Liver (tissue), 9 donors: ENCODE results near the gene FGR. TPM values are rescaled to one million over a fixed set of nuclear protein-coding genes. Genes with fewer than 3 reads are reported as not detected.

Experiments used
- DNase-seq: peaks from one replicate; pipeline ENCODE4 v3.0.0-alpha.2; 2017; ENCODE audit warnings: low spot score
- H3K27ac ChIP-seq, 2 donors: one replicate each; pipeline ENCODE4 v1.7.0; 2013; ENCODE audit warnings: inconsistent platforms in 2 of 2, low read length in 2 of 2, control low read depth in 1 of 2, low read depth in 1 of 2, mild to moderate bottlenecking in 1 of 2
- H3K27me3 ChIP-seq, 4 donors: one replicate each; pipeline versions ENCODE4 v1.6.1 to v1.7.0; 2013; ENCODE audit warnings: low read length in 3 of 4, inconsistent platforms in 1 of 4, mild to moderate bottlenecking in 1 of 4, moderate library complexity in 1 of 4; ENCODE audit not compliant: control insufficient read depth in 4 of 4, insufficient read depth in 4 of 4
- H3K36me3 ChIP-seq, 4 donors: one replicate each; pipeline versions ENCODE4 v1.6.1 to v1.7.0; 2013; ENCODE audit warnings: low read length in 3 of 4, mild to moderate bottlenecking in 3 of 4, low read depth in 1 of 4, moderate library complexity in 1 of 4; ENCODE audit not compliant: control insufficient read depth in 4 of 4, insufficient read depth in 3 of 4
- H3K4me1 ChIP-seq, 4 donors: one replicate each; pipeline versions ENCODE4 v1.6.1 to v1.7.0; 2013; ENCODE audit warnings: low read length in 3 of 4, mild to moderate bottlenecking in 3 of 4, moderate library complexity in 1 of 4; ENCODE audit not compliant: control insufficient read depth in 4 of 4, insufficient read depth in 4 of 4
- H3K4me3 ChIP-seq, 3 donors: one replicate each; pipeline versions ENCODE4 v1.6.1 to v1.7.0; 2013; ENCODE audit warnings: low read length in 3 of 3, control low read depth in 1 of 3, low read depth in 1 of 3, mild to moderate bottlenecking in 1 of 3
- H3K9ac ChIP-seq, 2 donors: one replicate each; pipeline ENCODE4 v1.7.0; 2013; ENCODE audit warnings: low read length in 2 of 2, mild to moderate bottlenecking in 2 of 2, moderate library complexity in 2 of 2, control low read depth in 1 of 2, low read depth in 1 of 2
- H3K9me3 ChIP-seq, 4 donors: one replicate each; pipeline versions ENCODE4 v1.6.1 to v1.7.0; 2013; ENCODE audit warnings: low read length in 3 of 4; ENCODE audit not compliant: control insufficient read depth in 4 of 4
- ATF3 ChIP-seq: IDR thresholded peaks from 2 replicates; pipeline ENCODE4 v1.6.1; 2016; ENCODE audit warnings: antibody characterized with exemption
- CTCF ChIP-seq: fragments of 150-350 bp; IDR thresholded peaks from 2 replicates; pipeline ENCODE4 v1.5.1; 2017; ENCODE audit warnings: improper control_type of control experiment, low read depth, low read length; ENCODE audit not compliant: missing input control
- EGR1 ChIP-seq, 2 donors: IDR thresholded peaks; 2 replicates each; pipeline ENCODE4 v1.6.1; 2016 to 2018; ENCODE audit warnings: antibody characterized with exemption in 2 of 2, low read depth in 2 of 2
- FOXA1 ChIP-seq: IDR thresholded peaks from 2 replicates; pipeline ENCODE4 v1.6.1; 2016; ENCODE audit warnings: antibody characterized with exemption
- FOXA2 ChIP-seq: IDR thresholded peaks from 2 replicates; pipeline ENCODE4 v1.6.1; 2016; ENCODE audit warnings: antibody characterized with exemption
- HNF4A ChIP-seq, 2 donors: conservative IDR thresholded peaks; 2 replicates each; pipeline ENCODE4 v1.6.1; 2016; ENCODE audit warnings: antibody characterized with exemption in 2 of 2, mild to moderate bottlenecking in 2 of 2
- NR2F2 ChIP-seq: IDR thresholded peaks from 2 replicates; pipeline ENCODE4 v1.6.1; 2016; ENCODE audit warnings: antibody characterized with exemption
- RAD21 ChIP-seq, 2 donors: IDR thresholded peaks; 2 replicates each; pipeline ENCODE4 v1.6.1; 2016; ENCODE audit warnings: antibody characterized with exemption in 2 of 2, mild to moderate bottlenecking in 2 of 2
- RXRA ChIP-seq, 2 donors: IDR thresholded peaks; 2 replicates each; pipeline ENCODE4 v1.6.1; 2017 to 2018; ENCODE audit warnings: antibody characterized with exemption in 2 of 2, mild to moderate bottlenecking in 1 of 2
- SP1 ChIP-seq: IDR thresholded peaks from 2 replicates; pipeline ENCODE4 v1.6.1; 2018; ENCODE audit warnings: antibody characterized with exemption, mild to moderate bottlenecking
- TAF1 ChIP-seq: conservative IDR thresholded peaks from 2 replicates; pipeline ENCODE4 v1.6.1; 2016; ENCODE audit warnings: antibody characterized with exemption, mild to moderate bottlenecking
- YY1 ChIP-seq: IDR thresholded peaks from 2 replicates; pipeline ENCODE4 v1.6.1; 2016; ENCODE audit warnings: antibody characterized with exemption, mild to moderate bottlenecking
- ZBTB33 ChIP-seq: IDR thresholded peaks from 2 replicates; pipeline ENCODE4 v1.6.1; 2016; ENCODE audit warnings: antibody characterized with exemption
- WGBS: extraction: QIAGEN DNeasy Blood & Tissue Kit; methylation state at CpG from one replicate; pipeline ENCODE4 v1.1.7; 2013; 5-methylcytosine and 5-hydroxymethylcytosine counted together
- polyA plus RNA-seq, 2 donors: library from polyadenylated mRNA; stranded (reverse) in 1 of 2; unstranded in 1 of 2; fragments of 200-250 nt in 1 of 2; fragments of >200 nt in 1 of 2; fragmentation: Nextera tagmentation in 1 of 2; extraction: Ambion mirVana in 1 of 2; gene quantifications; one replicate each; pipeline versions ENCODE4 v1.2.1 to v1.2.3, GENCODE V29; 2013 to 2015
- total RNA-seq, 2 donors: library from RNA; depleted of rRNA; stranded (reverse); fragments of >200 nt; gene quantifications; one replicate each; pipeline ENCODE4 v1.2.3, GENCODE V29; 2014
- donor health status: healthy.
- donor health status: healthy.
- donor health status: healthy.
- donor health status: healthy.
- donor health status: healthy.

FGR gene
- total and polyA plus RNA-seq, 4 donors: 2.8 to 20.2 (median 6.2) TPM

GRCh38 chr1:27570784-27571183 lies 64.2 kb downstream of the FGR start:
- DNase-seq: no peak
- peak overlapping the region in 1 of 2 donors; percentile 61 for H3K27ac ChIP-seq
- peak overlapping the region in 1 of 2 donors; percentile 24 for H3K9ac ChIP-seq
- WGBS: 64% methylated on average over 3 of the region's 3 CpGs
- H3K4me1 ChIP-seq: peaks cover 36 to 82% (median 52%) of the 10 kb centered on the region in 4 donors
- no peak overlapping the region for H3K4me3 ChIP-seq
- no peaks in the 10 kb centered on the region for H3K36me3 ChIP-seq
- TF ChIP-seq SP1 (no peak), ZBTB33 (no peak), NR2F2 (no peak), EGR1 (IDR thresholded peaks at IDR 0.05; ENCODE audit: low read depth in 2 of 2) (no peak), FOXA2 (no peak), TAF1 (no peak), ATF3 (no peak), RAD21 (IDR thresholded peaks at IDR 0.05) (no peak)
- no peaks in the 10 kb centered on the region for H3K27me3 ChIP-seq
- no peaks in the 10 kb centered on the region for H3K9me3 ChIP-seq

- no peak for TF ChIP-seq RXRA (IDR thresholded peaks at IDR 0.05)
- no peak for TF ChIP-seq FOXA1
- no peak for TF ChIP-seq ATF3
- no peak for TF ChIP-seq RAD21 (IDR thresholded peaks at IDR 0.05)
- no peak for TF ChIP-seq CTCF
- TF ChIP-seq SP1: no peak
- no peak for TF ChIP-seq YY1
- TF ChIP-seq ZBTB33: no peak
- no peak for TF ChIP-seq HNF4A (conservative IDR thresholded peaks at IDR 0.05)
- Histone ChIP-seq H3K4me1 (peaks cover 34 to 84% (median 53%) of the 10 kb centered on the region in 4 donors), H3K36me3 (no peaks in the 10 kb centered on the region), H3K4me3 (no peak overlapping the region), H3K27me3 (no peaks in the 10 kb centered on the region), H3K9me3 (no peaks in the 10 kb centered on the region), H3K27ac (peak overlapping the region in 1 of 2 donors; percentile 30), H3K9ac (no peak overlapping the region)
- DNase-seq: no peak
- WGBS: 64% methylated on average over 2 of the region's 2 CpGs
Observed at GRCh38 chr1:27570356-27570755, 64.6 kb downstream of the FGR start.
